Dendritic cell treated with granulocyte-macrophage colony-stimulating factor and Interleukin-4, amounts not matched to agents 40 ng/mL and 50 ng/mL, for 4 days (primary cell): Measurements from ENCODE around the gene RND3.

Source experiments
- H3K27ac Mint-ChIP-seq: one replicate; pipeline ENCODE4 v1.8.0; 2022; ENCODE audit warnings: mild to moderate bottlenecking, mixed read lengths
- H3K27me3 Mint-ChIP-seq: one replicate; pipeline ENCODE4 v1.8.0; 2022; ENCODE audit warnings: mild to moderate bottlenecking, mixed read lengths
- H3K36me3 Mint-ChIP-seq: one replicate; pipeline ENCODE4 v1.8.0; 2022; ENCODE audit warnings: low read depth, mixed read lengths
- H3K4me1 Mint-ChIP-seq: one replicate; pipeline ENCODE4 v1.8.0; 2022; ENCODE audit warnings: low read depth, mixed read lengths
- H3K4me3 Mint-ChIP-seq: one replicate; pipeline ENCODE4 v1.8.0; 2022; ENCODE audit warnings: mild to moderate bottlenecking, moderate library complexity, mixed read lengths
- H3K9me3 Mint-ChIP-seq: one replicate; pipeline ENCODE4 v1.8.0; 2022; ENCODE audit warnings: mixed read lengths
- intact Hi-C: fragments of 100-400 bp; cut with micrococcal nuclease; formaldehyde crosslinking; loops from one replicate; pipeline ENCODE4 v1.15.0; 2022

RND3 gene

GRCh38 chr2:150487537-150488429 lies at the start of gene RND3:
TSS of gene RND3 (minus strand) at chr2:150487667. CDS start at chr2:150487417, 250 bp downstream.
- peaks cover 45% of the 10 kb centered on the region for H3K27me3 Mint-ChIP-seq
- H3K36me3 Mint-ChIP-seq = no peaks in the 10 kb centered on the region
- H3K9me3 Mint-ChIP-seq = no peaks in the 10 kb centered on the region
- H3K4me3 Mint-ChIP-seq = peak within 1 kb of the TSS; percentile 49
- H3K4me1 Mint-ChIP-seq = peaks cover 16% of the 10 kb centered on the region
- intact Hi-C loops = loop anchor here (1.0 kb wide), 1 partner anchor 890 kb away; no protein-coding TSS in a partner anchor
- H3K27ac Mint-ChIP-seq = no peak within 1 kb of the TSS

DNA sequence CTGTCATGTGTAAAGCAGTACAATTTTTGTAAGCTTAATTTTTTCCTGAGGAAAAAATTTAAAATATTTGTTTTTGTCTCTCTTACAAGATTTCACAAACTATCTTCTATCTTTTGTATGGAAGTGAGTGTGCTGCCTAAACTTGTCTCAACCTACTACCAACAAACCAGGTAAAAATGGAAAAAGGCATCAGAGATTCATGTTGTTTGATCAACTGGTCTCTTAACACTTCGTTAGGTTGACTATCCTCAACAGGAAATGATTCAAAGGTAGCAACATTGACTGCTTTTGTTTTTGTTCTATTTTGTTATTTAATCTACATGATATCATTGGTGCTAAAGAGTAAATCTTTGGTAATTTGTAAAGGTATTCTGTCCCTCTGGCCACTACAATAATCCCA lies 47.7 kb upstream of the RND3 start:
- peaks cover 24% of the 10 kb centered on the region for H3K9me3 Mint-ChIP-seq
- H3K27ac Mint-ChIP-seq = no peak overlapping the region
- H3K4me1 Mint-ChIP-seq = no peaks in the 10 kb centered on the region
- H3K4me3 Mint-ChIP-seq = no peak overlapping the region
- no peaks in the 10 kb centered on the region for H3K27me3 Mint-ChIP-seq
- intact Hi-C loops = no loop called here
- H3K36me3 Mint-ChIP-seq = no peaks in the 10 kb centered on the region

GRCh38 chr2:150532879-150533278 lies 45.4 kb upstream of the RND3 start:
- Mint-ChIP-seq H3K27ac (no peak overlapping the region), H3K36me3 (no peaks in the 10 kb centered on the region), H3K4me3 (no peak overlapping the region), H3K27me3 (no peaks in the 10 kb centered on the region), H3K9me3 (peaks cover 24% of the 10 kb centered on the region), H3K4me1 (no peaks in the 10 kb centered on the region)
- intact Hi-C loops = no loop called here

GRCh38 chr2:150532020-150532419 lies 44.6 kb upstream of the RND3 start:
- peaks cover 17% of the 10 kb centered on the region for H3K9me3 Mint-ChIP-seq
- no peak overlapping the region for H3K4me3 Mint-ChIP-seq
- intact Hi-C loops = no loop called here
- no peak overlapping the region for H3K27ac Mint-ChIP-seq
- H3K27me3 Mint-ChIP-seq = no peaks in the 10 kb centered on the region
- no peaks in the 10 kb centered on the region for H3K36me3 Mint-ChIP-seq
- no peaks in the 10 kb centered on the region for H3K4me1 Mint-ChIP-seq

DNA sequence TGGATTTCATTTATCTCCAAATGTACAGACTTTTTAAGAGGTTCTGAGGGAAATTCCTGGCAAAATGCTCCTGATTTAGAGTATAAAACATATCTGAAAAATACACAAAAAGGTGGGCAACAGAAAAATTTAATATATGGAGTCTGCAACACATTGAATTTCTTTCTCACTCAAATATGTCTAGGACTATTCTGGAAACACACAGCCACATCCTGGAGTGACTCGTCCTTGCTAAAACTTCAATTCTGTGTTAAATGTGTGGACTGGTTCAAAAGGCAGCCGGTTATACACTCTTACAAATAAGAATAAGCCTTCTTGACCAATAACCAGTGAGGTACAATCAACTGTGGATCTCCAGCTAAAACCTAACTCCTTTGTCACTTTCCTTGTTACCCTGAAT lies 44.1 kb upstream of the RND3 start:
- intact Hi-C loops = no loop called here
- Mint-ChIP-seq H3K27me3 (no peaks in the 10 kb centered on the region), H3K36me3 (no peaks in the 10 kb centered on the region), H3K4me3 (no peak overlapping the region), H3K4me1 (no peaks in the 10 kb centered on the region), H3K27ac (no peak overlapping the region), H3K9me3 (peaks cover 13% of the 10 kb centered on the region)

GRCh38 chr2:150530168-150530567 lies 42.7 kb upstream of the RND3 start:
- Mint-ChIP-seq H3K27ac (no peak overlapping the region), H3K36me3 (no peaks in the 10 kb centered on the region), H3K4me3 (no peak overlapping the region), H3K27me3 (no peaks in the 10 kb centered on the region), H3K9me3 (peaks cover under 1% of the 10 kb centered on the region), H3K4me1 (no peaks in the 10 kb centered on the region)
- intact Hi-C loops = no loop called here

DNA sequence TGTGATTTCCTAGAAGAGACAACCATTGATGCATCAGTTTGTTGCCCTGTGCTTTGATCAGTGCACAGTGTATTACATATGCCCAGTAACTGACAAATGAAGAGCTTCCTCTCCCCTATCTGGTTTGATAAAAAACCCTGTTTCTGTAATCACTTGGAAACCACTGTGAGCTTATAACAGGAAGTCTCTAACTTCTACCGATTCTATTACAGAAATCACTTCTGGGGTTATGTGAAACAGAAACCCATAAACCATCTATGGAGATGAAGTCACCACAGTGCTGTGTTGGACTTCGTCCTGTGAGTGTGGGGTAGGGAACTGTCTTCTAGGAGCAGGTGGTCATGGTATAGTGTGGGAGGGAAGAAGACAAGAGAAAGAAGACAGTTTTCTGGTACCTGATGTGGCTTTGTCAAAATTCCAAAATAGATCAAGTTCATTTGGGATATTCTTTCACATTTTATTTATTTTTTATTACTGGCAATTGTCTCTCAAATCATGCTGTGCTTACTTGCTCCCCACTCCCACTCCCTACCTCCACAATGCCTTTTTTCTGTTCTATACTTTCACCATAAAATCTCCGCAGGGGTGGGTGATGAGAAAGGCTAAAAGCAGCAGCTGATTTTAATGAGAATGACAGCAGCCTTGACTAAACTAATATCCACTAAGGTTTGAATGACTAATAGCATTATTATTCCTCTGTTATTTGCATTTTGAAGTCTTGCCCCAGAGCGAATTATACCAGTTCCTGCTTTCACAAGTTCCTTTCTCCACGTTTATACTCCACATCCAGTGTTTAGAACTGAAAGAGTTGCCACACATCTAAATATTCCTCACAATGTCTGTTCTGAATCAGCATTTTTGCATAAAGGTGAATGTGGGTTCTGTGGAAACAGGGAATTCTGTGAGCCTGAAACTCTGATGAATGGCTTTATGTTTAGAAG lies 41.7 kb upstream of the RND3 start:
- H3K4me3 Mint-ChIP-seq = no peak overlapping the region
- intact Hi-C loops = no loop called here
- H3K27me3 Mint-ChIP-seq = no peaks in the 10 kb centered on the region
- no peaks in the 10 kb centered on the region for H3K4me1 Mint-ChIP-seq
- peaks cover 4% of the 10 kb centered on the region for H3K9me3 Mint-ChIP-seq
- no peak overlapping the region for H3K27ac Mint-ChIP-seq
- no peaks in the 10 kb centered on the region for H3K36me3 Mint-ChIP-seq

DNA sequence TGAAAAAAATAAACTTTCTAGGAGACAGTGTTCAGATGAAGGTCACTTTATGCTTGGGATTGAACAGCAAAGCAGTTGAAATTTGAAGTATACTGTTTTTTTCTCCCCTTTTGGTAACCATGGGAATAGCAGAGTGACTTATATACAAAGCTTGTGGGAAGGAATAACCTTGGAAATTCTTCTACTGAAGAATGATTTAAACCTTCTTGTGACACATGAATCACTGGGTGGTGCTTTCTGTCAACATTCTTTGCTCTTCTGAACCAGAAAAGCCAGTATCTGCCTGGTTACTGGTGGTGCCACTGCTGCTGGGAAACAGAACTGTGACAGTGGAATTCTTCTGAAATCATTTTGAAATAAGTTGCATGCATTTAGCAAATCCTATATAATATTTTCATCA lies 39.4 kb upstream of the RND3 start:
- Mint-ChIP-seq H3K4me3 (no peak overlapping the region), H3K27ac (no peak overlapping the region), H3K27me3 (no peaks in the 10 kb centered on the region), H3K4me1 (no peaks in the 10 kb centered on the region), H3K36me3 (no peaks in the 10 kb centered on the region), H3K9me3 (peaks cover 27% of the 10 kb centered on the region)
- intact Hi-C loops = no loop called here

DNA sequence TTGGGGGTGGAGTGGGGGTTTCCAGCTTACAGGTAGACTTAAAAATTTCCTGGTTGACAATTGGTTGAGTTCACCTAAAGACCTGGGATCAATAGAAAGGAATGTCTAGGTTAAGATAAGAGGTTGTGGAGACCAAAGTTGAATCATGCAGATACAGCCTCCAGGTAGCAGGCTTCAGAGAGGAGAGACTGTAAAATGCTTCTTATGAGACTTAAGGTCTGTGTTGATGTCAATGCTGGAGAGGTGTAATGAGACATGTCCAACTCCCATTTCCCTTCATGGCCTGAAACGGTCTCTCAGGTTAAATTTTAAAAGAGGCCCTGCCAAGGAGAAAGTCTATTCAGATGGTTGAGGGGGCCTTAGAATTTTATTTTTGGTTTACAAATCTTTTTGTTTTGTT lies 38.5 kb upstream of the RND3 start:
- intact Hi-C loops = no loop called here
- H3K27ac Mint-ChIP-seq = no peak overlapping the region
- no peaks in the 10 kb centered on the region for H3K36me3 Mint-ChIP-seq
- no peaks in the 10 kb centered on the region for H3K27me3 Mint-ChIP-seq
- H3K9me3 Mint-ChIP-seq = peaks cover 29% of the 10 kb centered on the region
- no peaks in the 10 kb centered on the region for H3K4me1 Mint-ChIP-seq
- H3K4me3 Mint-ChIP-seq = no peak overlapping the region

DNA sequence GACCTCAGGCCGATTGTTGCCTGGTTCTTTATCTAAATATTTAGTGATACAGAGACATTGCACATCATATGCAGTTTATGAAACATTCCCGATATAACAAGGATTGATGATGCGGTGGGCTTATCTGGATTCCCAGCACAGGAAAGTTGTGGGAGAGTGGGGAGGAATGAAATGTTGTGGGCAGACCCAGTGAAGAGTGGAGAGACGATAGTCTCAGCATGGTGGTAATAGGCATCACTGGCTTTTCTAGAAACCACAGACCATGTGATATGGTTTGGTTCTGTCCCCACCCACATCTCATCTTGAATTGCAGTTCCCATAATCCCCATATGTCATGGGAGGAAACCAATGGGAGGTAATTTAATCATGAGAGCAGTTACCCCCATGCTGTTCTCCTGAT lies 34.8 kb upstream of the RND3 start:
- H3K36me3 Mint-ChIP-seq = no peaks in the 10 kb centered on the region
- H3K9me3 Mint-ChIP-seq = peaks cover 29% of the 10 kb centered on the region
- intact Hi-C loops = no loop called here
- no peaks in the 10 kb centered on the region for H3K4me1 Mint-ChIP-seq
- H3K27me3 Mint-ChIP-seq = no peaks in the 10 kb centered on the region
- H3K27ac Mint-ChIP-seq = no peak overlapping the region
- H3K4me3 Mint-ChIP-seq = no peak overlapping the region

GRCh38 chr2:150520887-150521664 lies 33.6 kb upstream of the RND3 start:
- Mint-ChIP-seq H3K36me3 (no peaks in the 10 kb centered on the region), H3K9me3 (peaks cover 29% of the 10 kb centered on the region), H3K4me1 (no peaks in the 10 kb centered on the region), H3K27me3 (no peaks in the 10 kb centered on the region), H3K4me3 (no peak overlapping the region), H3K27ac (no peak overlapping the region)
- intact Hi-C loops = no loop called here

DNA sequence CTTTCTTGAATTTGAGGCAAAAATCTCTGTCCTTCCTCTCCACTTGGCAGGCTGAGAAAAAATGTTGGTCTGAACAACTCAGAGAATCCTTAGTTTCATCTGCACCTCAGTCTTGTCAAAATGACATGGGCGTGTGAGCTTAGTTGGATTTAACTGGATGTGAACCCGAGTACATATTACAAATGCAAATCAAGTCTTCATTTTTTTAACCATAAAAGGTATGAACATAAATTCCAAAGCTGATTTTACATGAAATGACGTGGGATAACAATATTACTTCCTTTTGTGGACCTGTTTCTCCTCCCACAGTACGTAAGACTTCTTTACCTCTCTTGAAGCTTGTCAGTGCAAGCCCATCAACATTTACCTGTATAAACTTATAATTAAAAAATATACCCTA lies 32.6 kb upstream of the RND3 start:
- Mint-ChIP-seq H3K9me3 (peaks cover 29% of the 10 kb centered on the region), H3K27me3 (no peaks in the 10 kb centered on the region), H3K36me3 (no peaks in the 10 kb centered on the region), H3K27ac (no peak overlapping the region), H3K4me3 (no peak overlapping the region), H3K4me1 (no peaks in the 10 kb centered on the region)
- intact Hi-C loops = no loop called here

- H3K27ac Mint-ChIP-seq = no peak overlapping the region
- H3K4me3 Mint-ChIP-seq = no peak overlapping the region
- H3K36me3 Mint-ChIP-seq = no peaks in the 10 kb centered on the region
- intact Hi-C loops = no loop called here
- no peaks in the 10 kb centered on the region for H3K4me1 Mint-ChIP-seq
- no peaks in the 10 kb centered on the region for H3K27me3 Mint-ChIP-seq
- H3K9me3 Mint-ChIP-seq = peaks cover 15% of the 10 kb centered on the region
Observed at GRCh38 chr2:150517951-150518680, 30.6 kb upstream of the RND3 start.
